ENCODE data around the gene OR11L1. TPM values are rescaled to one million over a fixed set of nuclear protein-coding genes. Genes with fewer than 3 reads are reported as not detected.

Gene OR11L1
- total RNA-seq, 2 donors from 2014 or later = not detected

- DNase-seq (ENCODE audit: low spot score) = no peak
- H3K27me3 ChIP-seq = peaks cover 0 to 9% of the 10 kb centered on the region in 2 donors
- H3K4me3 ChIP-seq = peak overlapping the region in 1 of 2 donors; percentile 59
Observed at GRCh38 chr1:247857985-247858619, 16.4 kb upstream of the OR11L1 start.

GRCh38 chr1:247857069-247857984, 15.6 kb upstream of the OR11L1 start, which contains the start of gene TRIM58:
Gene TRIM58, plus strand, starts transcription at chr1:247857187. Its CDS starts 60 bp downstream, at chr1:247857247.
- peak within 1 kb of the TSS; percentile 42 to 59 for H3K4me3 ChIP-seq
- peaks cover 0 to 9% of the 10 kb centered on the region in 2 donors for H3K27me3 ChIP-seq
- no peaks in the 10 kb centered on the region for H3K36me3 ChIP-seq
- peak; percentile 73 for DNase-seq (ENCODE audit: low spot score)
- peak within 1 kb of the TSS in 1 of 2 donors; percentile 69 for H3K27ac ChIP-seq
- no peaks in the 10 kb centered on the region for H3K4me1 ChIP-seq
- H3K9me3 ChIP-seq = no peaks in the 10 kb centered on the region
- TF ChIP-seq CTCF (IDR thresholded peaks at IDR 0.05) = no peak

More at GRCh38 chr1:247857985-247858619, 16.4 kb upstream of the OR11L1 start:
- no peaks in the 10 kb centered on the region for H3K4me1 ChIP-seq
- H3K36me3 ChIP-seq = no peaks in the 10 kb centered on the region
- H3K27ac ChIP-seq = no peak overlapping the region
- no peak for TF ChIP-seq CTCF (IDR thresholded peaks at IDR 0.05)
- no peaks in the 10 kb centered on the region for H3K9me3 ChIP-seq

- H3K27ac ChIP-seq = no peak overlapping the region
- no peaks in the 10 kb centered on the region for H3K9me3 ChIP-seq
- no peak for TF ChIP-seq CTCF (IDR thresholded peaks at IDR 0.05)
- no peak for DNase-seq (ENCODE audit: low spot score)
- no peaks in the 10 kb centered on the region for H3K4me1 ChIP-seq
- no peaks in the 10 kb centered on the region for H3K36me3 ChIP-seq
- H3K27me3 ChIP-seq = peaks cover 0 to 9% of the 10 kb centered on the region in 2 donors
- no peak overlapping the region for H3K4me3 ChIP-seq
Observed at GRCh38 chr1:247855911-247856310, 14.2 kb upstream of the OR11L1 start.

GRCh38 chr1:247854899-247855545, 13.3 kb upstream of the OR11L1 start:
- DNase-seq (ENCODE audit: low spot score) = no peak
- Histone ChIP-seq H3K4me1 (no peaks in the 10 kb centered on the region), H3K27me3 (peaks cover 0 to 9% of the 10 kb centered on the region in 2 donors), H3K27ac (no peak overlapping the region), H3K36me3 (no peaks in the 10 kb centered on the region), H3K4me3 (no peak overlapping the region), H3K9me3 (no peaks in the 10 kb centered on the region)
- no peak for TF ChIP-seq CTCF (IDR thresholded peaks at IDR 0.05)

- Histone ChIP-seq H3K4me3 (no peak overlapping the region), H3K9me3 (no peaks in the 10 kb centered on the region), H3K27ac (no peak overlapping the region), H3K27me3 (no peaks in the 10 kb centered on the region), H3K4me1 (no peaks in the 10 kb centered on the region), H3K36me3 (no peaks in the 10 kb centered on the region)
- TF ChIP-seq CTCF (IDR thresholded peaks at IDR 0.05) = no peak
- no peak for DNase-seq (ENCODE audit: low spot score)
Observed at GRCh38 chr1:247849616-247850015, 7.9 kb upstream of the OR11L1 start.

Data from right atrium auricular region (tissue), 2 donors.